ENCODE results near the gene TENT5A.

Gene TENT5A

DNA sequence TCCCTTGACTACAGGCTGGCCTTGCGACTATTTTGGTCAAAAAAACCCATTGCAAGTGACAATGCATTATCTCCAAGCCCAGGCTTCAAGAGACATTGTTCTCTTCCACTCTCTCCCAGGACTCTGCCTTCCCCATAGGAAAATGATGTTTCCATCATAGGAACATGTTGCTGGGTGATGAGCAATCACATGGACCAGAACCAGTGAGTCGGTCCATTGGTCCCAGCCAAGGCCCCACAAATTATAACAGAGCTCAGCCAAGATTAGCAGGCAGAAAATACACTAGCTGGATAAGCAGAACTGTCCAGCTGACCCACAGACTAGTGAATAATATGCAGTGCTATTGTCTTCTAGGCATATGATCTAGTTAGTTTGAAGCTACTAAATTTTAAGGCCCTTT, 27.4 kb downstream of the TENT5A start:
- TF ChIP-seq, protein P1, sequence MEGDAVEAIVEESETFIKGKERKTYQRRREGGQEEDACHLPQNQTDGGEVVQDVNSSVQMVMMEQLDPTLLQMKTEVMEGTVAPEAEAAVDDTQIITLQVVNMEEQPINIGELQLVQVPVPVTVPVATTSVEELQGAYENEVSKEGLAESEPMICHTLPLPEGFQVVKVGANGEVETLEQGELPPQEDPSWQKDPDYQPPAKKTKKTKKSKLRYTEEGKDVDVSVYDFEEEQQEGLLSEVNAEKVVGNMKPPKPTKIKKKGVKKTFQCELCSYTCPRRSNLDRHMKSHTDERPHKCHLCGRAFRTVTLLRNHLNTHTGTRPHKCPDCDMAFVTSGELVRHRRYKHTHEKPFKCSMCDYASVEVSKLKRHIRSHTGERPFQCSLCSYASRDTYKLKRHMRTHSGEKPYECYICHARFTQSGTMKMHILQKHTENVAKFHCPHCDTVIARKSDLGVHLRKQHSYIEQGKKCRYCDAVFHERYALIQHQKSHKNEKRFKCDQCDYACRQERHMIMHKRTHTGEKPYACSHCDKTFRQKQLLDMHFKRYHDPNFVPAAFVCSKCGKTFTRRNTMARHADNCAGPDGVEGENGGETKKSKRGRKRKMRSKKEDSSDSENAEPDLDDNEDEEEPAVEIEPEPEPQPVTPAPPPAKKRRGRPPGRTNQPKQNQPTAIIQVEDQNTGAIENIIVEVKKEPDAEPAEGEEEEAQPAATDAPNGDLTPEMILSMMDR (IDR thresholded peaks at IDR 0.05; ENCODE audit: low read length, missing control alignments): no peak
- no peak for DNase-seq (ENCODE audit: low read depth)
- H3K4me3 ChIP-seq (replicated peaks; ENCODE audit: low read depth, low read length): no peak overlapping the region

DNA sequence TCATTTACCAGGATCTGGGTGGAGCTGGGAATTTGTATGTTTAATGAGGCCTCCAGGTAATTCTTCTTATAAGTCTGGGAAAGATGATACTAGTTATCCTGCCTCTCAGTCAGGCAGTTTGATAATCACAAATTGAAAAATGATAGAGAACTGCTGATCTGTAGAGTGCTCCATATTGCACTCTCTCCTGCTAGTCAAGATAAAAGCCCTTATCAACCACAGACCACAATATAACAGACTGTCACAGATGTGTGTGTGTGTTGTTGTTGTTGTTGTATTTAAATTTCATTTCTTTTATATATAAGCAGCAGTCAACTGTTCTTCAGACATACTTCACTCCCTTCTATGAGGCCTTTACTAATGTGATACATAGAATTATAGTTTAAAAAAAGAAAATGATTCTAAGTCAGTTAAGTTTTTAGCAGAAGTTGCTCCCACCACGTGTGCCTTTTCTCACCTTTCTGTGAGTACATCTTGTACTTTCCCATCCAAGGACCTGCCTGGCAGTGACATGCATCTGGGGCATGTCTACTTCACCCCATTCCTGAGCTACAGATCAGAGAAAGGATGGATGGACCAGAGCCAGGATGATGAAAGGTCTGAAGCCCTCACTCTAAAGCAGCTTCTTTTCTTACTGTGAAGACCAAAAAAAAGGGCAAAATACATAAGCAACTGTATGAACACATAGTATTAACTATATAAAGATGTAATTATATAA, 29.8 kb downstream of the TENT5A start:
- no peak overlapping the region for H3K4me3 ChIP-seq (replicated peaks; ENCODE audit: low read depth, low read length)
- DNase-seq (ENCODE audit: low read depth): no peak
- TF ChIP-seq, protein P1 (IDR thresholded peaks at IDR 0.05; ENCODE audit: low read length, missing control alignments): no peak

GRCh38 chr6:81720427-81720826, 32.1 kb downstream of the TENT5A start:
- no peak overlapping the region for H3K4me3 ChIP-seq (replicated peaks; ENCODE audit: low read depth, low read length)
- TF ChIP-seq, protein P1 (IDR thresholded peaks at IDR 0.05; ENCODE audit: low read length, missing control alignments): no peak
- DNase-seq (ENCODE audit: low read depth): no peak

DNA sequence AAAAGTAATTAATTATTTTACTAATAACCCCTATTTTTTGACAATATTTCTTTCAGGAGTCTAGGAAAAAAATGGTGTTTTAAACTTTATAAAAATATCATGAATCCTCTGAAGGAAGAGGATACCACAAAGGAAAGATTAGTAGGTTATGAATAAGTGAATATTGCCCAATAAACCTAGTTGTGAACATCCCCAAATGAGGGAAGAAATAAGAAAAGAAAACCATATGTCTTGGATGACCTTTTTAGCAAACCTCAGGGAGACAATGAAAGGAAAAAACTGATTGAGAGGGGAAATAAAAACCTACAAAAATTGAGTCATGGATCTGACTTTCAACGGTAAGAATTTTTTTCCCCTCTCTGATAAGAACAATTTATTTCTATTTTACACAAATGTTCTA, 34.4 kb downstream of the TENT5A start:
- no peak overlapping the region for H3K4me3 ChIP-seq (replicated peaks; ENCODE audit: low read depth, low read length)
- TF ChIP-seq, protein P1 (IDR thresholded peaks at IDR 0.05; ENCODE audit: low read length, missing control alignments): no peak
- DNase-seq (ENCODE audit: low read depth): peak; percentile 48

GRCh38 chr6:81714684-81715083, 37.8 kb downstream of the TENT5A start:
- H3K4me3 ChIP-seq (replicated peaks; ENCODE audit: low read depth, low read length): no peak overlapping the region
- DNase-seq (ENCODE audit: low read depth): no peak
- TF ChIP-seq, protein P1 (IDR thresholded peaks at IDR 0.05; ENCODE audit: low read length, missing control alignments): no peak

DNA sequence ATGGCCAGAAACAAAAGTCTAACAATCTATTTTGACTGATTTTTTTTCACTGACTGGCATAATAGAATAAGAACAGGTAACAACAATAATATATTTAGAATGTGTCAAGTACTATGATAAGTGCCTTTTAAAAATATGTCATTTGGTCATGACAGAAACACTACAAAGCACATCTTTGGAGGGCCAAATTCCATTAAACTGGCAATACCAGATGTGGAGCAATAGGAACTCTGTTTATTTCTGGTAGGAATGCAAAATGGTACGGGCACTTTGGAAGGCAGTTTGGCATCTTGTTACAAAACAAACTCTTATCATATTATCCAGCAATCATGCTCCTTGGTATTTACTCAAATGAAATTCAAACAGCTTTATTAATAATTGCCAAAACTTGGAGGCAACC, 39.3 kb downstream of the TENT5A start:
- DNase-seq (ENCODE audit: low read depth): no peak
- TF ChIP-seq, protein P1 (IDR thresholded peaks at IDR 0.05; ENCODE audit: low read length, missing control alignments): no peak
- no peak overlapping the region for H3K4me3 ChIP-seq (replicated peaks; ENCODE audit: low read depth, low read length)

GRCh38 chr6:81708113-81708699, 44.3 kb downstream of the TENT5A start:
- no peak for DNase-seq (ENCODE audit: low read depth)
- TF ChIP-seq, protein P1 (IDR thresholded peaks at IDR 0.05; ENCODE audit: low read length, missing control alignments): no peak
- no peak overlapping the region for H3K4me3 ChIP-seq (replicated peaks; ENCODE audit: low read depth, low read length)
